UCSD-AML1 (cell line): ENCODE data around the gene PCNT.
"Not testable (repeated sequence)": the region's sequence is repeated elsewhere in the genome, so short reads cannot be mapped to it uniquely, and the experiment has no call there.

ENCODE experiments used
- DNase-seq: peaks from one replicate; lab custom pipeline; 2025; ENCODE audit not compliant: unreplicated experiment; lab: John Stamatoyannopoulos, UW

The PCNT gene

DNA sequence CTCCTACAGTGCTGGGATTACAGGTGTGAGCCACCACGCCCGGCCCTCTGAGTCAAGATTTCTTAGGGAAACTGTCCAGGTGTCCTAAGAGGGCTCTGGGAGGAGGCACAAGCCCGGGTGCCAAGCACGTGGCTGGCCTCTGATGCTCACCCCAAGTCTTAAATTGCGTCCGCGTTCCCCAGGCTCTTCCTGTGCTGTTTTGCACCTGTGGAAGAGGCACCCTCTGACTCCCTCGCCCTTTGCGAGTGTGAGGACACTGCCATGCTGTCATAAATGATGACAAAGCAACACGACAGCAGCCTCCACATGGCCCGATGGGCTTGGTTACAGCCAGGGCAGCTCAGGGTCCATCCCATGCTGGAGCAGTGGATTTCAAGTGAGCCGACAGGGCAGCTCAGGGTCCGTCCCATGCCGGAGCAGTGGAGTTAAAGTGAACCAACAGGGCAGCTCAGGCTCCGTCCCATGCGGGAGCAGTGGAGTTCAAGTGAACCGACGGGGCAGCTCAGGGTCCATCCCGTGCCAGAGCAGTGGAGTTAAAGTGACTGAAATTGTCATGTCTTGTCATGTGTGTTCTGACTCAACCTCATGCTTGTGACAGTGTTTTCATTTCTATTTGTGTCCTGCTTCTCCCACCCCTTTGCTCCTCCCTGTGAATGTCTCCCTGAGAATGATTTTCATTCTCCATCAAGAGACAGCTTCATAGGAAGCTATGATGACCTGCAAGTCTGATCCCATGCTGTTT lies 33.9 kb downstream of the PCNT start:
- DNase-seq, result no peak

DNA sequence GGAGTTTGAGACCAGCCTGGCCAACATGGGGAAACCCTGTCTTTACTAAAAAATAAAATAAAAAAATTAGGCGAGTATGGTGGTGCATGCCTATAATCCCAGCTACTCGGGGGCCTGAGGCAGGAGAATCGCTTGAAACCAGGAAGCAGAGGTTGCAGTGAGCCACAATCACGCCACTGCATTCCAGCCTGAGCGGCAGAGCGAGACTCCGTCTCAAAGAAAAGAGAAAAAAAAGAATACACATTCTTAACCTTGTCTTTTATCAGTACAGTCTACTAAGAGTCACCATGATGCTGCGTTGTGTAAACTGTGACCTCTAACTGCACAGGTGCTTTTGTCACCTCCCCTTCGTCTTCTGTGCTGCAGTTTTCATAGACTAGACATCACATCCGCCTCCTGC lies 37.2 kb downstream of the PCNT start:
- DNase-seq, result no peak

DNA sequence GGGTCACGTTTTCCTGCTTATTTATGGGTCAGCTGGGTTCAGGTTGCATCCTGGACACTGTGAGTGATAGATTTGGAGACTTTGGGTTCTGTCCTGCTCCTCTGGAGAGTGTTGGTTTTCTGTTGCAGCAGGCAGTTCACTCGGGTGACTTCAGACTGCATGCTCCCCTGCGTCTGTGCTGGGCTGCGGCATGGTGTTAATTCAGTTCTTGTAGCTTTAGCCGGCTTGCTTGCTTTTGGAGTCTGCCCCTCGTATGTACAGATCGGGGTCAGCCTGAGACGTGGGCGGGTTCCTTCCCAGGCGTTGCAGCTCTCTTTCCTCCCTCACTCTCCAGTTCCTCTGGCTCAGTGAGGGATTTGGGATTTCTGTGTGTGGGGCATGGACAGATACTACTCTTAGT lies 38.0 kb downstream of the PCNT start:
- no peak for DNase-seq

DNA sequence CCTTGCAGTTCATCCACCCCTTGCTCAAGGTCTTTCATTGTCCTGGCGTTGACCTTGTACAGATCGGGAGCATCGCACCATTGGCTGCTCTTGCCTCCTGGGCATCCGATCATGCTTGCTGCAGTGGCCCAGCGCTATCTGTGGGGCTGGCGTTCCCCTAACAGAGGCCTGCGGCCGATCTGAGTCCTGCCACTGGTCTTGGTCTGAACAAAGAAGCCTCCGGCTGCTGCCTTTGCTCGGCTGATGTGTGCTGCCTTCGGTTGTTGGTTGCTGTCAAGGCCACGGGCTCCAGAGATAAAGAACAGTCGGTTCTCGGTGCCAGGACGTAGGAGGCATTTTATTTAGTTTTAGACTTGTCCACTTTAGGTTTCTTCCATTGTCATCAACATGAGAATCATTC lies 39.0 kb downstream of the PCNT start:
- no peak for DNase-seq

DNA sequence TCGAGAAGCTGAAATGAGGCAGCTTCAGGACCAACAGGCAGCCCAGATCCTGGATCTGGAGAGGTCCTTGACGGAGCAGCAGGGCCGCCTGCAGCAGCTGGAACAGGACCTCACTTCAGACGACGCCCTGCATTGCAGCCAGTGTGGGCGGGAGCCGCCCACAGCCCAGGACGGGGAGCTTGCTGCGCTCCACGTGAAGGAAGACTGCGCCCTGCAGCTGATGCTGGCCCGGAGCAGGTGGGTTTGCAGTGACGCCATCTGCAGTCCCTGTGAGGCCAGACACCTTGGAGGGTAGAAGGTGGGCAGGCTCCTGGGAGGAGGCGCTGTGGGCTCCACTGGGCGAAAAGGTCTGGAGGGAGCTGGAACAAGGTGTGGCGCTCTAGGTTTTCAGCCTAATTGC lies 39.7 kb downstream of the PCNT start:
- no peak for DNase-seq

DNA sequence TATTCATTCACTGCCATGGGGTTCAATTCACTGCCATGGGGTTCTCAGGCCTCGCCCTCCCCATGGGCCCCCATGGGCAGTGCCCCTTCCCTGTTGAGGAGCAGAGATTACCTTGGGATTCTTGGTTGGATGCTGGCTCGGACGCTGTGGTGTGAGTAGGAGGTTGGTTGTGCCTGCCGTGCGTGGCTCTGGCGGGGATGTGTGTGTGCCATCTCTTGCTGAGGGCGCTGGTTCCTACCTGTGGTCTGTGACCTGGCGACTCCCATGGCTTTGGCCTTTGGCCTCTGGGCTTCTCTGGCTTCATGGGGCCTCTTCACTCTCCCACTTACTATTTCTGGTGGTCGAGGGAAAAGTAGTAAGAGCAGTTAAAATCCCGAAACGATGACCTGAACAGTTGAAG lies 42.1 kb downstream of the PCNT start:
- no peak for DNase-seq

DNA sequence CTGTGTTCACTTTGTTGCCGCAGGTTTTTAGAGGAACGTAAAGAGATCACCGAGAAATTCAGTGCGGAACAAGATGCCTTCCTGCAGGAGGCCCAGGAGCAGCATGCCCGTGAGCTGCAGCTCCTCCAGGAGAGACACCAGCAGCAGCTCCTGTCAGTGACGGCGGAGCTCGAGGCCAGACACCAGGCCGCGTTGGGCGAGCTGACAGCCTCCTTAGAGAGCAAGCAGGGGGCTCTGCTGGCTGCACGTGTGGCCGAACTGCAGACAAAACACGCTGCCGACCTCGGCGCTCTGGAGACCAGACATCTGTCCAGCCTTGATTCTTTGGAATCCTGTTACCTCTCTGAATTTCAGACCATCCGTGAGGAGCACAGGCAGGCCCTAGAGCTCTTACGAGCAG lies 42.6 kb downstream of the PCNT start:
- no peak for DNase-seq

DNA sequence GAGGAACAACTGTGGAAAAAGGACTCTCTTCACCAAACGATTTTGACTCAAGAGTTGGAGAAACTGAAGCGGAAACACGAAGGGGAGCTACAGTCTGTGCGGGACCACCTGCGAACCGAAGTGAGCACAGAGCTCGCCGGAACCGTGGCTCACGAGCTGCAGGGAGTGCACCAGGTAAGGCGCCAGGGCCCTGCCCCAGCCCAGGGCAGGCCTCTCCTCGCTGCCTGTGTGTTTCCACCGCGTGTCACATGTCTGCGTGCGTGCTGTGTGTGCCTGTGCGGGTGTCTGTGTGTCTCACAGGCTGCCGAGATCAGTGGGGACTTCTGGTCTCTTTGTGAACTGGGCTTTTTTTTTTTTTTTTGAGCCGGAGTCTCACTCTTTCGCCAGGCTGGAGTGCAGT lies 43.0 kb downstream of the PCNT start:
- DNase-seq, result no peak

DNA sequence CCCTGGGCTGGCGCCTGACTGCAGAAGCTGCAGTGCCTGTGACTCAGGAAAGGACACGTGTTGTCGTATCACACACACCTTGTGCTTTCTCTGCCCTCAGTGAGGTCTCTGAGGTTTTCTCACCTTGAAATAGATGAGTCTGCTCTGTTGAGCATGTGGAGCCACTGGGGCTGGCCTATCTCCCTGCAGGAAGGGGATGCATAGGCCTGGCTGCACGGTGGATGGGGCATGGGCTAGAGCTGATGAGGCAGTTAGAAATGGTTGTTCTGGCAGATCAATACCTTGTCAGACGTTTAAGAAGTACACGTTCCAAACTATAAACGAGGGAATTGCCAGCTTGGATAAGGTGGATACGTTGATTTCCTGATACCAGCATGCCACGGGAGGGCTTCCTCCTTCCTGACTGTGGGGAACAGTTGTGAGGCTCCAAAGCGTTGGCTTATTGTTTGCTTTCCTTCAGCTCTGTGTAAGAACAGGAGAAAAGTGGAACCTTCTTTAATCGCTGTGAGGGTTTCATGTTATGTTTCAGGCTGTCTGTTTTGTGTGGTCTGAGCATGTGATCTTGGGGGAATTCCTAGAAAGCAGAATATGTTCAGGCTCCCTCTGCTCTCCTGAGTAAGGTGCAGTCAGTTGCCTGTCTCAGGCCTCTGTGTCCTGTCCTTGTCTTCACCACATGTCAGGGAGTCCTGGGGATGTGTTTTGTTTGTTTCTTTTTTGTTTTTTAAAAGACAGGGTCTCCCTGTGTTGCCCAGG lies 44.8 kb downstream of the PCNT start:
- DNase-seq, result no peak

DNA sequence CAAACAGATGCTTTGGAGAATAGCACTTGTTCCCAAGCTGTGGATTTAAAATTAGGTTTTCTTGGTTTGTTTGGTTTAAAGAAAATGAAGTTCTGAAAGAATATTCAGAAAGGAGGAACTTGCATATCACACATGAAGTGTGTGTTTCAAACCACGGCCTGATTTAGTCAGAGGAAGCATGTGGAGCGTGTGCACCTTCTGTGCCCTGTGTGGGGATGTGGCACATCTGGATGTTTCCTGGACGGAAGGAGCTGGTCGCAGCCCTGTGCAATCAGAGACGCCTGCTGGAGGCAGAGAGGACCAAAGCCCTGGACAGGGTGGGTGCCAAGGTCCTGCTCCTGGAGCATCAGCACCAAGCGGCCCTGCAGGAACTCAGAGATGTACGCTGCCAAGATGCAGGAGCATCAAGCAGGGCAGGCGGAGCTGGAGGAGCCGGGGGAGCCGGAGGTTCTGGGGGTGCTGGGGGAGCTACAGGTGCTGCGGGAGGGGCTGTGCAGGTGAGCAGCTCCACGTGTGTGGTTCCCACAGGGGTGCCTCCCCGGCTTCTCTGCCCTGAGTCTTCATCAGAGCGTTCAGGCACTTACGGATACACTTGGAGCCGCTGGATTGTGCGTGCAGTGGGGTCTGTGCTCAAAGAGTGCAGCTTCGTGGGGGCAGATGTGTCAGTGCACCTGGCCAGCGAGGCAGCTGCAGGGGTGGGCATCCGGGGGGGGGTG lies 45.7 kb downstream of the PCNT start:
- peak; percentile 73 for DNase-seq

DNA sequence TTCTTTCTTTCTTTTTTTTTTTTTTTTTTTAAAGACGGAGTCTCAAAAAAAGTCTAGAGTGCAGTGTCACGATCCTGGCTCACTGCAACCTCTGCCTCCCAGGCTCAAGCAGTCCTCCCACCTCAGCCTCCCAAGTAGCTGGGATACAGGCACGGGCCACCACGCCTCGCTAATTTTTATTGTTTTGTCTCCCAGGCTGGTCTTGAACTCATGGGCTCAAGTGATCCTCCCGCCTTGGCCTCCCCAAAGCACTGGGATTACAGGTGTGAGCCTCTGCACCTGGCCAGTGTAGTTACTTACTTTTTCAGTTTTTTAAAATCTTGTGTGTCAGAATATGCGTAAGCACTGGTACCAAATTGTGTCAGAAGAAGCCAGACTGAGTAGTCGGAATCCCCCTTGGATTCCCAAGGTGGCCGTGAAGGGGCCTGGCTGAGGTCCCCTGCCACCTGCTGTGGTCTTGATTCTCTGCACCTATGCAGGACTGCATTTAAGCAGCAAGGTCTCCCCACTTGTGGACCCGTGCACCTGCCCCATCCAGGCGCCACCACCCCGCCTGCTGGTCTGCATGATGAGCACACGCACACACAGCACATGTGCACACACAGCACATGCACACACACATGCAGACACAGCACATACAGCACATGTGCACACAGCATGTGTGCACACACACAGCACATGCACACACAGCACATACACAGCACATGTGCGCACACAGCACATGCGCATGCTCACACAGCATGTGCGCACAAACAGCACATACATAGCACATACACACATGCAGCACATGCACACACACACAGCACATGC lies 47.5 kb downstream of the PCNT start:
- no peak for DNase-seq

DNA sequence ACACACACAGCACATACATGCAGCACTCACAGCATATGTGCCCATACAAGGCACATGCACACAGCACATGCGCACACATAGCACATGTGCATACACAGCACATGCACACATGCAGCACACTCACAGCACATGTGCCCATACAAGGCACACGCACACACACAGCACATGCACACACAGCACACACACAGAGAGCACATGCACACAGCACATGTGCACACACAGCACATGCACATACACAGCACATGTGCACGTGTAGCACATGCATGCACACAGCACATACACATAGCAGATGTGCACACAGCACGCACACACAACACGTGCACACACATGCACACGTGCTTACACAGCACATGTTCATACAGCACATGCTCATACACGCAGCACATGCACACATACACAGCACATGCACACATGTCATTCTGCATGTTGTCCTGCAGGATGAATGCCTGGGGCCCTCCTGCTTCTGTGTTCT lies 48.1 kb downstream of the PCNT start:
- no peak for DNase-seq

DNA sequence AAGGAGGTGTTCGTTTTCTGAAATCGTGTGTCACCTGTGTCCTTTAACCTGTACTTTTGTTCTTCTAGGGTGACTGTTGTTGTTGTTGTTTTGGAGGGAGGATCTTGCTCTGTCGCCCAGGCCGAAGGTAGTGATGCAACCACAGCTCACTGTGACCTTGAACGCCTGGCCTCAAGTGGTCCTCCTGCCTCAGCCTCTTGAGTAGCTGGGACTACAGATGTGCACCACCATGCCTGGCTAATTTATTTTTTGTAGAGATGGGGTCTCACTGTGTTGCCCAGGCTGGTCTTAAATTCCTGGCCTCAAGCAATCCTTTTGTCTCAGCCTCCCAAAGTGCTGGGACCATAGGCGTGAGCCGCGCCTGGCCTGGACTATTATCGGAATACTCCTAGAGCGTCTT lies 49.0 kb downstream of the PCNT start:
- not testable (repeated sequence) for DNase-seq

DNA sequence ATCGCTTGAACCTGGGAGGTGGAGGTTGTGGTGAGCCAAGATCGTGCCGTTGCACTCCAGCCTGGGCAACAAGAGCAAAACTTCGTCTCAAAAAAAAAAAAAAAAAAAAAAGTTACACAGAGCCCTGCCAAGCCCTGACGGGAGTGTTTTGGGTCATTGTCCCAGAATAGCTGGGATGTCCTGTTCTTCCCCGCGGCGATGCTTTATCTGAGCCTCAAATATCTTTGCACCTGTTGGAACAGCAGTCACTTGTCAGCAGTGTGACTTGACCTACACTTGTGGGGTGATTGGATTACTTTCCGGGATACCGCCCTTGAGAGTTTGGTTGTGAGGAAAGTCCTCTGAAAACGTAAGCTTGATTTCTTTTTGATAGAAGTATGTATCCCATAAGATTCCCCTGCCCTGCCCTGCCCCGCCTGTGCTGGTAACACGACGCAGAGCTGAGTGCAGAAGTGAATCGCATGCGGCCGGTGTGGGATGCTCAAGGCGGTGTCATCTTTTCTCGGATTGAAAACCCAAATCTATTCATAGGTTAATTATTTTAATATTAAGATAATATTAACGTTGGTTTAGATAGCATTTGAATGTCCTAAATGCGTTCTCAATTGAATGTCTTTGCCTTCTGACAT lies 50.9 kb downstream of the PCNT start:
- DNase-seq, result no peak

DNA sequence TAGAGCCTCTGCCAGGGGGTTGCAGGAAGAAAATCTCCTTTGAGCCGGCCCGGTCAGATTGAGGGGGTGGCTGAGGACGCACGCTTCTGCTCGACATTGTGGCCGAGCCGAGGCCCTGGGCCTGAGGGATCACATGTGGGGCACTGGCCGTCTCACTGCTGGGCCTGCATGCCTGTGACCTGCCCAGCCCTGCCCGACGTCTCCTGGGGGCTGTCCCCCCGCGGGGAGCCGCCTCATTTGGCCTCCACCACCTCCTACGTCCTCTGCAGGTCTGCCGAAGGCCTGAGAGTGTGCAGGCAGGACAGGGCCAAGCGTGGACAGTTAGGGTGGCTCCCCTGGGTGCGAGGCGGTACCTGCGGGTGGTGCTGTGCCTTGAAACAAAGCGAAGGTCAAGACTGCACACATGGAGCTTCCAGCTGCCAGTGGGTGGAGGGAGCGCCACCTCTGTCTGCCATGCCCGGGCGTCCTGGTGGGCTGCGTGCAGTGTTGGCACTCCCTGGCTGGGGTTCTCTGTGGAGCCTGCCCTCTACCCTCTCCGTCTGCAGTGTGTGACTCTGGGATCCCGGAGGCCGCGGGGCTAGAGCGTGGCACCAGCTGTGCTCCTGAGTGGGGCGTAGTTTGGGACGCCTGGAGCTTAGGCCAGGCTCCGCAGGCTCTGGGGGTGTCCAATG lies 51.7 kb downstream of the PCNT start:
- DNase-seq, result no peak

DNA sequence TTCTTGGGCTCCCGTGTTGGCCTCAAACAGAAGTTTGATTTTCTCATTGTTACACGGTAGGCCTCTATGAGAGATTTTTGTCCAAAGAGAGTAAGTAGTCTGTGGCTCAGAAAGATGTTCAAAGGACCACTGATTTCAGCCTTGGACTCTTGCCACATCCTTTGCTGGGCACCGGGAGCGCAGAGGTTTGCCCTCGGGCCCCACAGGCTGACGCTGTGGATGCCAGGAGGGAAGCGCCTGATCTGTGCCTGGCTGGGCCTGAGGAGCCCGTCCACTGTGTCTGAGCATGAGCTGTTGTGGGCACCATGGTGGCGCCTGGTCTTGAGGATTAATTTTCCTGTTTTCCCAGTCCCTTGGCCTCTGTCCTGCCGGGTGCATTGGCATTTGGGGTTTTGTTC lies 52.3 kb downstream of the PCNT start:
- DNase-seq, result no peak

DNA sequence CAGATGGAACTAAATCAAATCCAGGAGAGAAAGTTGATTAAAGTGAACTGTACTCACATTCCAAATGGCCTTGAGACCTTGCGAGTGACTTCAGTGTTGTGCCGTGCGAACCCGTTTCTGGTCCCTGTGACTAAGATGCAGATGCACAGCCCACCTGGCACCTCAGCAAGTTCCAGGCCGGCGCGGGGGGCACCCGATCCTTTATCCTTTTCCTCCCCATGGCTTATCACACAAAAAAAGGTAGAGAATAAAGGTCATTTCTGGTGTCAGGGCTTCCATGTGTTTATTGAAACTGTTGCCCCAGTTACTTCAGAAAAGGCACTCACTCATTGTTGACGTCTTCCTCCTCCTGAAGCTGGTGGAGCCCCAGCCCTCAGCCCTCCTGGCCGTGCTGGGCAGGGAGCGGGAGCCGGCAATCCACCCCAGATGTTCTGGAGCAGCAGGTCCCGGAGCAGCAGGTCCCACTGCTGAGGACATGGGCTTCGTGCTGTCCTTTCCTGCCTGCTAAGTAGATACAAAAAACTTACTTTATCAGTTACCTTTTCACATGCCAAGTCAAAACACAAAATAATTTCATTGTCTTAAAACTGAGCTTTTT lies 53.0 kb downstream of the PCNT start:
- DNase-seq, result no peak

DNA sequence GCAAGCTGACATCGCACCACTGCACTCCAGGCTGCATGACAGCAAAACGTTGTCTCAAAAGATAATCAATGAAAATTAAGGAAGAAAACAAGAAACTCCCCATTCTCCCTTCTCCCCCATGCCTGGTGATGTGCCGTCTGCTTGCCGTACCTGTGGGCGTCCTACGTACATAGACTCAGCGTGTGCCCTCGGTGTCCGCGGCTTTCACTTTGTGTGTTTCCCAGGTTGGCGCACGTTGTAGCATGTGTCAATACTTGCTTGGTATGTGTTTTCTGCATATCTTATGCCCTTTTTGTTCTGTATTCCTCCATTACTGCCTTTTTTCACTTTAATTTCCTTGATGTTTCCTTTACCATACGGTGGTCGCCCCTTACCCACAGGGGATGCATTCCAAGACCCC lies 53.8 kb downstream of the PCNT start:
- DNase-seq, result no peak

DNA sequence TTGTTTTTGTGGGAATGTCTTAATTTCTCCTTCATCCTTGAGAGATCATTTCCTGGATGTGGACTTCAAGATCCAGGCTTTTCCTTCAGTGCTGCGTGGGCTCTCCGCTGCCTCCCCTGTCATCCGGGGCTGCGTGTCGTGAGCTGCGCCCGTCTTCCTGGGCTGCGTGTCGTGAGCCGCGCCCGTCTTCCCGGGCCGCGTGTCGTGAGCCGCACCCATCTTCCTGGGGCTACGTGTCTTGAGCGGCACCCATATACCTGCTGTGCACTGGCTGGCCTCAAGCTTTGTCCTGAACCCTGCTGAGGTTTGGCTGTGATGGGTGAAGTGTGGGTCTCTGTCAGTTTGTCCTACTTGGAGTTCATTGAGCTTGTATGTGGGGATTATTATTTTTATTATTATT lies 55.1 kb downstream of the PCNT start:
- no peak for DNase-seq

DNA sequence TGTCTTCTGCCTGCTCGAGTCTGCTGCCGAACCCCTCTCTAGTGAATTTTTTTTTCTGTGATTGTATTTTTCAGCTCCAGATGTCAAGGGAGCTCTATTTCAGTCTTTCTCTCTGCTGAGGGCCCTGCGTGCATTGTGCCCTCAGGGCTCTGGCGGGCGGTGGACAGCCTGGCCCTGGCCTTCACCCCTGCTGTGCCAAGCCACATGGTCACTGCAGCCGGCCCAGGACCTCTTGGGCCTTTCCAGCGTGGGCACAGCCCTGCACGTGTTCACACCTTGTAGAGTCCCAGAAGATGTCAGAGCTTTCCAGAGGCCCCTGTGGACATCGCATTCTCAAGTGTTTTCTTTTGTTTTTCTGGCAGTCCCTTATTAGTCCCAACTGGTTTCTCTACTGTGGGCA lies 55.7 kb downstream of the PCNT start:
- DNase-seq, result no peak
